Anterior cingulate cortex (tissue), 58 donors: ENCODE data around the gene WDR1.

Experiments used
- DNase-seq, 58 donors: peaks; one replicate each; lab custom pipeline; 2025; lab: John Stamatoyannopoulos, UW

Gene WDR1

DNA sequence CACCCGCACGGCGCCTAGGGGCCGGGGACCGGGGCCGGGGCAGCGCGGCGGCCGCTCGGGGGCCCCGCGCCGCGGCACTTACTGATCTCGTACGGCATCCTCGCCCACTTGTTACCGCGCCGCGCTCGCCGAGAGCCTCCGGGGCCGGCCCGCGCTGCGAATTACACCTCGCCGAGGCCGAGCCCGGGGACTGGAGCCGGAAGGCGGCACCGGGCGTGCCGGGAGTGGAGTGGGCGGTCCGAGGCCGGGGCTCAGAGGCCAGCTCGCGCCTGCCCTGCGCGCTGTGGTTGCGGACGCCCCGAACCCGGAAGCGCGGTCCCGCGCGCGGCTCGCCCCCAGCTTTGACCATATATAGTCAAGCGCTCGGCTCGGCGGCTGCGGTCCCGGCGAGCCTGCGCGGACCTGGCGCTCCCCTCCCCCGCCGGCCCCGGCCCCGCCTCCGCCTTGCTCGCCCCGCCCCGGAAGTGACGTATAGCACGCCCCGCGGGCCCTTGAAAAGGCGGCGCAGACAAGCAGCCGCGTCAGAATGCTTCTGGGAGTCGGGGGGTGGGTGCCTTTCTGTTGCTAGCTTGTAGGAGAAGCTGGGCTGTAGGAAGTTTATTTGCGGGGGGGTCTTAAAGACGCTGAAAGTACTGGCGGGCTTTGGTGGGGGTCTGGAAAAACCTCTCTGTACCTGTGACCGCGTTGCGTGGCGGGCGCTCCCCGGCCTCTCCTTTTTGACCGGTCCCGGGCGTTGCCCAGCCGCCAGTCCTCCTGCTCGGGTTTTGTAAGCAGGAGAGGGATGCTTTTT, at the start of gene WDR1:
Gene WDR1 (minus strand): TSS at position 231 of the 790 bp plus-strand sequence. CDS start 133 bp downstream, at position 98.
- peak; percentile 54 to 99 (median 92) for DNase-seq

DNA sequence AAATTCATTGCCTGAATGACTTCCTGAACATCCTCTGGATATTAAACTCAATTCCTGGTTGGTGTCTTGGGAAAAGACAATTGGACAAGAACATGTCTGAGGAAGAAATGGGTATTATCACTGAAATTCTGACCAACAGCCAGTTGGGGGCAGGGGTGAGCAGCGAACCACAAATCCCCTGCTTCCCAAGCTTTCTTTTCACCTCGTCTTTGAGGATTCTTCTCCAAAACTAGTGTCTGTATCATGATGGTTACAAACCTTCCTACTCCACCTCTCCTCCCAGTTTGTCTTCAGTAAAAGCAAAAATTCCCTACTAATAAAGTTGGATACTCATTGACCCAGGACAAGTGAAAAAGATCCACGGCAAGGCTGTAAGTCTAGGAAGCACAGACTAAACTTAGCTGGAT, 48.3 kb upstream of the WDR1 start:
- DNase-seq: peak in 33 of 58 donors; percentile 0 to 45 (median 8)

DNA sequence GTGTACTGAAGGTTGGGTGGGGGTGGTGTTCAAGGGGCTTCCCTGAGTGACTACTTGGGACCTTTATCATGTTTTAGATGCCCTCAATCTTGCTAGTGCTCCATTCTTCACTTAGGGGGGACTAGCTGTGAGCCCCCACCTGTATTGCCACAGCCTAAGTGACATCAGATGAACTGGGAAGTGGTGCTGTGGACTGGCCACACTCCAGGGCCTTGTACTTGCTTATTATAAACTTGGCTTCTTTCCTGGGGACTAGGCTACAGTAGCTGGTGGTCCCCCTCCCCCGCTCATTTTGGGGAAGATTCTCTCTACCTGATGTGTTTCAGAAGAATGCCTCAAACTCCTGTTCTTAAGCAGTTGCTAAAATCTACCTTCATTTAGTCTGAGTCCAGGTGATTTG, 46.7 kb upstream of the WDR1 start:
- DNase-seq: no peak

DNA sequence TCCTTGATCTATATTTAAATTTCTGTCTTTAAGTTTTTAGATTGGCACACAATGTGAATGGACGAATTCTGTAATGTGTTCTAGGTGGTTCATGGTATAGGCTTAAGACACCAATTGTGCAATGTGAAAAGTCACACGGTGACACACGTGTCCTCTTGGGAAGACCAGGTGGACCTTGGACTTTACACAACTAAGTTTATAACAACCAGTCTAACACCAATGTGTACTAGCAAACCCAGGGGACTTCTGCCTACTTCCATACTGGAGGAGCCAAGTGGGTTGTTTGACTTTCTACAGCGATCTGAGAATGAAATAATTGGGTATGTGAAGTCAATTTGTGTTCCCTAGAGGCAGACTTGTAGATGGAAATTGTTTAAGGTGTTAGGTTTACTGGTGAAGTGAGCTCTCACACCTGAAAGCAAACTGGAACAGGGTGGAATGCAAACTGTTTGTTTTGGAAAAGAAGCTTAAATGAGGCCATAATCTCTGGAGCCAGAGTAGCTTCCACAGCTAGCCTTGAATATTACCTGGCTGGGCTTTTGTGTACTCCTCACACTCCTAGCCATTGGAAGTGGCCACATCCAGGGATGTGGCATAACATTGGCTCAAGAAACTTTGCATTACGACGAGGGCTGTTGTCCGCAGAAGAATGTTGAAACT, 45.9 kb upstream of the WDR1 start:
- DNase-seq: no peak

DNA sequence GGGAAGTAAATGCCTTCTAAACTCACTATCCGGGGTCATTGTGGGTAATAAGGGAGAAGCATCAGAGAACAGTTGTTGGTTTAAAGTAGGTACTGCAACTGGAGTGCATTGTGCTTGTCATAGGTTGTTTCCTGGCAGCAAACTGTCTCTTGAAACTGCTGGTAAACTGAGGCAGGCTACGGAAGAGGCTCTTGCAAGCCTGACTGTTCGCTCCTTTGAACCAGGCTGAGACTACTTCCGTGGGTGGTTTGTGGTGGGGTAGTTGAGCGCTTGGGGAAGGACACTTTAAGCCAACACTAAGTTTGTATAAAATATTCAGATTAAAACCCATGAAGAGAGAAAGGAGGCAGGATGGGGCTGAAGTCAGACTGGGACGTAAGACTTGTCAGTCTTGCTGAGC, 45.2 kb upstream of the WDR1 start:
- no peak for DNase-seq

- DNase-seq: no peak
Observed at GRCh38 chr4:10161146-10161545, 44.5 kb upstream of the WDR1 start.

- no peak for DNase-seq
Observed at GRCh38 chr4:10160281-10160856, 43.8 kb upstream of the WDR1 start.

DNA sequence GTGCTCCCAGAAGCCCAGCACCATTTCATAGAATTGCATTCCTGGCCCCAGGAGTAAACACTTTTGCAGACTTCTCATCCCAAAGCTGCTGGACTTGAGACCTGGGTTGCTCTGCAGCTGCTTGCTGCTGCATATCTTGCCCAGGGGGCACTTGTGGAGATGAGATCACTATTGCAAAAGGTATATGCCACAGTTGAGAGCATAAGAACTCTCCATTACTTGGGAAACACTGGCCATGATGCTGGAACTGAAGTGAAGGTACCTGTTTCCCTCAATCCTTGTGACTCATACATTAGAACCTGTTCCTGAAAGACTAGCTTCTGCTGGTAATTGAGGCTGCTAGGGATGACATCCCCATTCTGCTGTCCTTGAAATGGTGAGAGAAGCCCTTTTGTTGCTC, 43.1 kb upstream of the WDR1 start:
- DNase-seq: no peak

DNA sequence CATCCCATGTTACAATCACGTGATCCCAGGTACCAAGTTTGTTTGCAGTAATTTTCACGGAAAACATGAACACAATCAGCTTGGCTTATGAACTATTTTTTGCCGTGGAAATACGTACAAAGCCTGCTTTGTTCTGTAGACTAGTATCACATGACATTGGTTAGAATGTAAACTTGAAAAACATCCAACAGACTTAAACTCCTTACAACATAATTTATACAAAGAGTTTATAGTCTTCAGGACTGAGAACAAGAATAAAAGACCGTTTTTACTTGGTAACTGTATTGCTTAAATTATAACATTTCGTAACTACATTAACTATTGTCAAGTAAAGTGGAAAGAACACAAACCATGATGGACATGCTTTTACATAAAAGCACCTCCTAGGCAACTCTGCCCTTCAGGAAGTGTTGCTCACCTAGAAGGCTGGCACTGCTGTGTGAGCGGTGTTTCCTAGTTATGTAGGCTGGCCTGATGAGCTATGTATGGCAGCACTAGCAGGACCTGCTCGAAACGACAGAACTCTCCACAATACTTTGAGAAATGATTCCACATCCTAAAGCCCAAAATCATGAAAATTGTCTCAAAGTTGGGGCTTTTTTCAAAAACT, 41.8 kb upstream of the WDR1 start:
- no peak for DNase-seq

DNA sequence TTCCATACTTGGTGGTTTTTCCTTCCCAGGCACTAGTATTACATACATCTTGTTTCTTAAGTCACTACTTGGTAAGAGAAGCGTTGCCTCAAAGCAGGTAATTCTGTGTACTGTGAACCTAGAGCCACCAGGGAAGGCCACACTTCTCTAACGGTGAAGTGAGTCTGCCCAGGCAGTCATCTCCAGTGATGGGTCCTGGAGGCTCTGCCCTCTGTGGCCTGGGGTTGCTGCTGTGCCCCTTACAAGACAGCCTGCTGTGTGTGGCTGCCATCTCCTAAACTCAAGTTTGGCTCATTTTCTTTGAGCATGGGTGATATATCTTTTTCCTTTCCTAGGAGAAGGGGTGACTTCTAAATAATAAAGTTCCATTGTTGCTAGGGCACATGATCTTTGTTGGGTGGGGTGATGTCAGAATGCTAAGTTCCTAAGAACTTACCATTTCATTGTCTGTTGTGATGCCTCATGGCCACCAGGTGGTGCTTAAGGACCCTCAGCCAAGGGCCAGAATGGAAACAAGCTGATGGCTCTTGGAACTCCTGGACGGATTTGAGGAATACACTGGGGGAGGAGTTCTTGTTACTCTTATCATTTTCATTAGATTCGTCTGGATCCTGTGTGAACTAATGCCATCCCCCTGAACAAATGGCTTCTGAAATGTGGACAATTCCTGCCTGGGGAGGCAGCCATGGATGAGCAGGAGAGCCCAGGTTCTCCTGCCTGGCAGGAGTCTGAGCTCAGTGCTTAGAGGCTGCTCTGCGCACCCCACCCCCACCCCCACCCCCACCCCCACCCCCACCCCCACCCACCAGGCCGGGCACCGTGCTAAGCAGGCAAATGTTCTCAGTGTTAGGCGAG, 41.1 kb upstream of the WDR1 start:
- peak in 42 of 58 donors; percentile 3 to 69 (median 24) for DNase-seq

- no peak for DNase-seq
Observed at GRCh38 chr4:10154241-10154640, 37.6 kb upstream of the WDR1 start.

- no peak for DNase-seq
Observed at GRCh38 chr4:10153161-10153560, 36.6 kb upstream of the WDR1 start.

GRCh38 chr4:10151182-10151581, 34.6 kb upstream of the WDR1 start:
- no peak for DNase-seq

DNA sequence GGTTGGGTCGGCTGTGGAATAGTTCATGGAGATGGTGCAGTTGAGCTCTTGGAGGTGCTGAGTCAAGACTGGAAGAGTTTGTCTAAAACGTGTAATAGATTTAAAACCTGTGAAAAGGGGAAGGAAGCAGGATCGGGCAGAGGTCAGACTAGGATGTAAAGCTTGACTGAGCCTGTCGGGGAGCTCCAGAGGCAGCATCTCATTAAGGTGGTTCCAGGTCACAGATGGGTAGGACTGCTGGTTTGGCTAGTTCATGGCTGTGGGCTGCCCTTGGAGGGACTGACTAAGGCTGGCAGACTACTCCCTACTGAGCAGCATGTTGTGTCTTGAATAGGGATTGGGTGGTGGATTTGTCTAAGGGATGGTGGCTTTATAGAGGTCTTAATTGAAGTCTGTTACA, 28.4 kb upstream of the WDR1 start:
- no peak for DNase-seq

- DNase-seq: no peak
Observed at GRCh38 chr4:10144479-10144878, 27.9 kb upstream of the WDR1 start.

GRCh38 chr4:10143171-10143570, 26.6 kb upstream of the WDR1 start:
- no peak for DNase-seq

DNA sequence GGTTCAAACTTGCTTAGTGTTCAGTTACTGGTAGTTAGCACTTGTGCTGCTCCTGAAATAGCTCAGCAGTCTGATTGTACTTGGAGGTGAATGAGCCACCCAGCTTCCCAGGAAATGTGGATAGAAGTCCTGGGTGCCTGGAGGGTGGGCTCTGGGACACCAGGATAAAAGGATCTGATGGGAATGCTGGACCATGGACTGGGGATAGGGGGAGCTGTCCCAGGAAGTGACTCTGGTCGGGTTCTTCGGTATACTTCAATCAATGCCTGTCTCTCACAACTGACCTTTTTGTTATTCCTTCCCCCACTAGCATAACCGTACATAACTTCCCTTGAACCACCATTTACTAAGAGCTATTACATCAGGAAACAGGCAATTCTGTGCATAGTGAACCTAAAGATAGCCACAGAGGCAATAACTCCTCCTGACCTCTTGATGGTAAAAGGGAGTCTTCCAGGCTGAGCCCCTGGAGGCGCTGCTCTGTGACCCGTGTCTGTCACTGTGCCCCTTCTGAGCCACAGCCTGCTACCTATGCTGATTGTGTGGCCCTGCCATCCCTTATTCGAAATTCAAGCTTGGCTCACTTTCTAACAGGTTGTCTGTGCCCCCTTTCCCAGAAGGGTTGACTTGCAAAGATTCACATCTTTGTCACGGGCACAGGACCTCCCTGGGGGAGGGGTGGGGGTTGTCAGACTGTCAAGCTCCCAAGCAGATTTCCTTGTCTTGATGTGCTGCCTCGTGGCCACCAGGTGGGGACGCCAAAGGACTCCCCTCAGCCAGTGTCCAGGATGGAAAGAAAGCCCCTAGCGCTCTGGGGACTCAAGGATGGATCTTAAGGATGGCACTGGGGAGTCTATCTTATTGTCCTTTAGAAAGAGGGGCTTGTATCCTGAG, 24.5 kb upstream of the WDR1 start:
- no peak for DNase-seq

- DNase-seq: no peak
Observed at GRCh38 chr4:10139518-10139917, 22.9 kb upstream of the WDR1 start.

DNA sequence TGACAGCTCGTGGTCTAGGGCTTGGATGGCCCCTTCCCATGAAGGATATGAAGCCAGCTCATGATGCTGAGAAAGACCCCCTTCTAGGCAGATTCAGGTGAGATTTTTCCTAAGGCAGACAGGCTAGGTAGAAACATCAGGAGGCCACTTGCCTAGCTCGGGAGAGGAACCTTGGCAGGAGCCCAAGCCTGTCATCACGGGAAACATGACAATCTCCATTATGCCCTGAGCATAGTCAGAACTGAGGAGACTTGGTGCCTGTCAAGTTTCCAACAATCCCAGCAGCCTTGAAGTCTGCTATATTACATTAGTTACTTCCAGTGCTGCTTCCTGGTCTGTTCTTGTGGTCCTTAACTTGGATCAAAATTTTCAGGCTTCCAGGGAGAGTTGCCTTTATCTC, 18.7 kb upstream of the WDR1 start:
- DNase-seq: no peak
